Kidney epithelial cell (primary cell): Measurements from ENCODE around the gene STRAP. TPM values are rescaled to one million over a fixed set of nuclear protein-coding genes. Genes with fewer than 3 reads are reported as not detected.

Experiments
- DNase-seq: peaks from one replicate; pipeline ENCODE4 v3.0.0-alpha.2; 2010; ENCODE audit warnings: low read depth
- H3K27me3 ChIP-seq: 2 replicates; pipeline ENCODE4 v1.6.0; 2011; ENCODE audit warnings: low read length; ENCODE audit not compliant: control insufficient read depth, insufficient read depth
- H3K36me3 ChIP-seq: 2 replicates; pipeline ENCODE4 v1.5.1; 2011; ENCODE audit warnings: low read length; ENCODE audit not compliant: control insufficient read depth, insufficient read depth
- H3K4me3 ChIP-seq: 2 replicates; pipeline ENCODE4 v1.5.1; 2011; ENCODE audit warnings: low read depth, mild to moderate bottlenecking, control low read depth, low read length
- total RNA-seq: library from RNA; depleted of rRNA; stranded (reverse); fragments of >200 nt; gene quantifications from 2 replicates; pipeline ENCODE4 v1.2.3, GENCODE V29; 2015
- TF ChIP-seq, protein P1 (sequence below): IDR thresholded peaks from 2 replicates; pipeline ENCODE4 v1.5.1; 2011; ENCODE audit warnings: mild to moderate bottlenecking, moderate library complexity, low read length, control low read depth, inconsistent platforms; ENCODE audit not compliant: insufficient read depth, poor library complexity, severe bottlenecking

STRAP gene
- total RNA-seq, 1 donor from 2014 or later, result 188 TPM

DNA sequence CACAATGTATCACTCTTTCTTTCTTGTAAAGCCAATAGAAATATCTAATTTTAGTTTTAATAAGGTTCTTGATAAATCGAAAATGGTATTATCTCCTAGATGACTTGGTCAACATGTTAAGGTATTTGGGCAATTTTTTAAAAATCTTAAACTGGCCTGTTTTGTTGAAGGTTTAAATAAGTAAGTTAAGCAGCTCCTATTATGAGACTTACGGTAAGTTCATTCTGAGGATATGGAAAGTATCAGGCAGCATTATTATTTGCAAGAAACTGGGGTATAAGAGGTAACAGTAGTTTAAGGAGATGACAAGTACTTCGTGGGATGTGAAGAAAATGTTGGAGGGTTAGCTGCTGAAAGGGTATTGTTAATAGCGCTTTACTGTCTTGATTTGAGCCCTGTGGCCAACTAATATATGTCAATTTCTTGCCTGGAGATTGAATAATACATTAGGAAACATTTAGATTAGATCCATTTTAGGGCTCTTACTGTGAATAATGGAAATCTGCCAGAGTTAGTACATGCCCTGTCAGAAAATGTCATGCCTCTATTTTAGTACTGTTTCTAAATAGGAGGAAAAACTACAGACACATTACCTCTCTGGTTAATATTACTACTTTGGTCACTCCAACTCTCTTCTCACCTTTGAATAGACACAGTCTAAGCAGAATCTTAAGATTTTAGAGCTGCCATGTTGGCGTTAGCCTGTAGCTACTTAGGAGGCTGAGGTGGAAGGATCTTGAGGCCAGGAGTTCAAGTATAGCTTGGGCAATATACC lies 5.0 kb downstream of the STRAP start:
- no peaks in the 10 kb centered on the region for H3K27me3 ChIP-seq
- H3K4me3 ChIP-seq, result no peak overlapping the region
- TF ChIP-seq, protein P1, sequence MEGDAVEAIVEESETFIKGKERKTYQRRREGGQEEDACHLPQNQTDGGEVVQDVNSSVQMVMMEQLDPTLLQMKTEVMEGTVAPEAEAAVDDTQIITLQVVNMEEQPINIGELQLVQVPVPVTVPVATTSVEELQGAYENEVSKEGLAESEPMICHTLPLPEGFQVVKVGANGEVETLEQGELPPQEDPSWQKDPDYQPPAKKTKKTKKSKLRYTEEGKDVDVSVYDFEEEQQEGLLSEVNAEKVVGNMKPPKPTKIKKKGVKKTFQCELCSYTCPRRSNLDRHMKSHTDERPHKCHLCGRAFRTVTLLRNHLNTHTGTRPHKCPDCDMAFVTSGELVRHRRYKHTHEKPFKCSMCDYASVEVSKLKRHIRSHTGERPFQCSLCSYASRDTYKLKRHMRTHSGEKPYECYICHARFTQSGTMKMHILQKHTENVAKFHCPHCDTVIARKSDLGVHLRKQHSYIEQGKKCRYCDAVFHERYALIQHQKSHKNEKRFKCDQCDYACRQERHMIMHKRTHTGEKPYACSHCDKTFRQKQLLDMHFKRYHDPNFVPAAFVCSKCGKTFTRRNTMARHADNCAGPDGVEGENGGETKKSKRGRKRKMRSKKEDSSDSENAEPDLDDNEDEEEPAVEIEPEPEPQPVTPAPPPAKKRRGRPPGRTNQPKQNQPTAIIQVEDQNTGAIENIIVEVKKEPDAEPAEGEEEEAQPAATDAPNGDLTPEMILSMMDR, result no peak
- no peaks in the 10 kb centered on the region for H3K36me3 ChIP-seq
- no peak for DNase-seq

DNA sequence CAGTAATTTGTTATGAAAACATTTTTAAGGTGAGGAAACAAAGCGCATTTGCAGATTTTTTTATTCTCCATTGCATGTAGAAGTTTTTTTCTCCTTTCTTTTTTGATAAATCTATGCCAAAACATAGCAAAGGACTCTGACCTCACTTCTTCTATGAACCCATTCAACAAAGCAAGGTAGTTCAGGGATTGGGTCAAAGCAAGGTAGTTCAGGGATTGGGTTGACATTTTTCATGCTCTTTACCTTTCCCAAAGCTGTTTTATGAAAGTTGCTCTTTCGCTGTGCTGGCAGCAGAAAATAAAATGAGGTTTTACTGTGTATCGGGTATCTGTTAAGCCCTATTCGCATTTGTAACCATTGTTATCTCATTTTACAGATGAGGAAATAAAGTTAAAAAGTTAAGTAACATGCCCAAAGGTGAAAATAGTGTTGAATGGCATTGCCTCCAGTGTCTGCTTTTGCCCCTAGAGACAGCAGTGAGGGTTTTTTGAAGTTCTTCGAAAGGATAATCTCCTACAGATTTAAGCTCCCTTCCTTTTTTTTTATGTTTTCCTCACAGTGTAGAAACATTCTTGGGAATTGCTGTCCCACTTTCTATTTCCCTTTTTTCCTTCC lies 10.6 kb downstream of the STRAP start:
- TF ChIP-seq, protein P1, result no peak
- H3K36me3 ChIP-seq, result no peaks in the 10 kb centered on the region
- no peaks in the 10 kb centered on the region for H3K27me3 ChIP-seq
- no peak overlapping the region for H3K4me3 ChIP-seq
- DNase-seq, result no peak

DNA sequence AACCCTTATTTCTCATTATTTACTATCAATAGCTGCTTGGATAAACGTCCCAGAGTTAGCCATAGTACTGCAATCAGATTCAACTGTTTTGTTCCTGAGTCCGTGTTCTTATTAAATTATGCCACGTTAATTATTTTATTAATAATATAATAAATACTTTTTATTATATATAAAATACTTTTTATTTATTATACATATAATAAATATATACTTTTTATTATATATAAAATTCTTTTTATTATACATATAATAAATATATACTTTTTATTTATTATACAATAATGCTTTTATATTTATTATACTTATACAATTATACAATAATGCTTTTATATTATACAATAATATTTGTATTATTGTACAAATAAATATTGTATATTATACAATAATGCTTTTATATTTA lies 11.1 kb downstream of the STRAP start:
- no peak for DNase-seq
- TF ChIP-seq, protein P1, result no peak
- Histone ChIP-seq H3K4me3 (no peak overlapping the region), H3K36me3 (no peaks in the 10 kb centered on the region), H3K27me3 (no peaks in the 10 kb centered on the region)

DNA sequence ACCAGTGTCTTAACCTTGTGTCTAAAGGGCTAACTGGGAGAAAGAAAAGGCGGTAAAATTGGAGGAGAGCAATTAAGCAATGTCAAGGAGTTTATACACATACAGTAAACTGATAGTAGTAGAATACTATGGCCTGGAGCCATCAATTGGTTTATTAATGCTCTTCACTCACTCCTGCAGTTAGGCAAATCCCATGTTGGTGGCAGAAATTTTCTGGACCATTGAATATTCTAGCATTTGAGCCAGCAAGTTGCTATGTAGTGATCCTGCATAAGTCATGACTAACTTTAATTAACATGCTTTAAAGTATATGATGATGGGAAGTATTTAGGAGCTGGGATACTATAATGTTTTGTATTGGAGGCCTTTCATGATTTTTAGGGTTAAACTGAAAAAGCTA lies 14.7 kb downstream of the STRAP start:
- H3K4me3 ChIP-seq, result no peak overlapping the region
- H3K27me3 ChIP-seq, result no peaks in the 10 kb centered on the region
- DNase-seq, result no peak
- TF ChIP-seq, protein P1, result no peak
- H3K36me3 ChIP-seq, result no peaks in the 10 kb centered on the region

DNA sequence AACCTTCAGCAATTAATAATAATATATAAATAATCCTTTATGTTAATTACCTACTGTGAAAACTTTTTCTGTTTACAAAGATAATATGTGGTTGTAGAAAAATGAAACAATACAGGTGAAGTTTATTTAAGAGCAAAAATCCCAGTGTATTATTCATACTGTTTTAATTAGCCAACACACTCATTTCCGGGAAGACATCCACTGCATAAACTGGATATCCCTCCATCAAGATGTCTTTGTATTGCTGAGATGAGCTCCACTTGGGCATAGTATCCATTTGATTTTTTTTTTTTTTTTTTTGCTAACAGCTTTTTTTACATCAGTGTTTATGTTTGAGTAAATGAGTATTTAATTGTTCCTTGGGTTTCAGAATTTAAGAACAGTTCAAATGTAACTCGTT lies 15.2 kb downstream of the STRAP start:
- Histone ChIP-seq H3K4me3 (no peak overlapping the region), H3K27me3 (no peaks in the 10 kb centered on the region), H3K36me3 (peaks cover under 1% of the 10 kb centered on the region)
- TF ChIP-seq, protein P1, result no peak
- DNase-seq, result no peak

DNA sequence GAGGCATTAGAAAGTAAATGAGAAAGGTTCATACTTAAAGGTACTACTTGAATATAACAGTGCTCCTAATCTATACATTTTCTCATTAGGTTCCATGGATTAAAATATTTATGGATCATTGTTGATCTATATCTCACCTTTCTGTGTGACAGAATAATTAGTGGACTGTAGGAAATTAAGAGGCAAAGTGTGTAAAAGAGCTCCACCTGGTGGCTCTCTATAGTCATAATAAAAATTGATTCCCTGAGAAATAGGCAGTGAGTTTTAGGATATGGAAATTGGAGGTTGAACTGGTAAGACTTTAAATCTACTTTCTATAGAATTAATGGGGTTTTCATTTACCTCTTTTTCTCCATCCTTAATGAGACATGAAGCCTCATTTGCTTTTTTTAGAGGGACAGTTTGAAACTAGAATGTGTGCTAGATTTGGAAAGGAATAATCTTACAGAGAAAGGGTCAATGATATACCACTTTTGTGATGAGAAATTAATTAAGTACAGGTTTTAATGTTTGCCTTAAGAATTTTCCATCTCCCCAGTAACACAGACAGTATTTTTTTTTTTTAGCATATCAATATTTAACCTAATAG lies 17.2 kb downstream of the STRAP start:
- no peak overlapping the region for H3K4me3 ChIP-seq
- no peaks in the 10 kb centered on the region for H3K27me3 ChIP-seq
- no peak for DNase-seq
- TF ChIP-seq, protein P1, result peak; percentile 47
- peaks cover 1% of the 10 kb centered on the region for H3K36me3 ChIP-seq
